Frontal cortex (tissue), 4 donors: ENCODE results near the gene UPK1B. TPM values are rescaled to one million over a fixed set of nuclear protein-coding genes. Genes with fewer than 3 reads are reported as not detected.
A peak's percentile ranks its signal among the peaks of the same experiment; 100 is the strongest.

Experiments
- DNase-seq, 2 donors: peaks; one replicate each; pipeline ENCODE4 v3.0.0; 2012; ENCODE audit warnings: low spot score in 2 of 2
- FAIRE-seq: peaks from 2 replicates; lab custom pipeline; 2012; peaks lifted over from hg19 to GRCh38; lab: Jason Lieb, UNC
- total RNA-seq: library from RNA; depleted of rRNA; stranded (reverse); fragments of >200 nt; gene quantifications from one replicate; pipeline ENCODE4 v1.2.3, GENCODE V29; 2014
- donor health status: control.
- donor health status: control.
- donor health status: control.

Gene UPK1B
- total RNA-seq, 1 donor from 2014 or later: not detected

- no peak for FAIRE-seq
These were observed 47.7 kb downstream of the UPK1B start for GRCh38 chr3:119220970-119221667.

GRCh38 chr3:119221779-119222320 lies 48.5 kb downstream of the UPK1B start:
- FAIRE-seq (no peak), DNase-seq (no peak)

More at GRCh38 chr3:119220970-119221667, 47.7 kb downstream of the UPK1B start:
- no peak for DNase-seq

GRCh38 chr3:119222391-119222790 lies 49.0 kb downstream of the UPK1B start:
- FAIRE-seq: no peak
- DNase-seq: no peak

GRCh38 chr3:119223511-119223910 lies 50.1 kb downstream of the UPK1B start:
- no peak for FAIRE-seq
- DNase-seq: no peak

GRCh38 chr3:119225121-119225520 lies 51.7 kb downstream of the UPK1B start:
- FAIRE-seq: no peak
- no peak for DNase-seq

GRCh38 chr3:119227070-119227850 lies 53.9 kb downstream of the UPK1B start:
- DNase-seq (no peak), FAIRE-seq (no peak)

- FAIRE-seq: no peak
These were observed 55.2 kb downstream of the UPK1B start for GRCh38 chr3:119228373-119229145.

GRCh38 chr3:119229190-119229589 lies 55.8 kb downstream of the UPK1B start:
- no peak for FAIRE-seq
- DNase-seq: no peak

More at GRCh38 chr3:119228373-119229145, 55.2 kb downstream of the UPK1B start:
- no peak for DNase-seq

- FAIRE-seq: no peak
- no peak for DNase-seq
These were observed 56.7 kb downstream of the UPK1B start for GRCh38 chr3:119230071-119230470.

GRCh38 chr3:119230745-119231144 lies 57.3 kb downstream of the UPK1B start:
- no peak for DNase-seq
- no peak for FAIRE-seq

- FAIRE-seq (no peak), DNase-seq (no peak)
These were observed 61.2 kb downstream of the UPK1B start for GRCh38 chr3:119234610-119235009.

GRCh38 chr3:119235151-119235550 lies 61.8 kb downstream of the UPK1B start:
- FAIRE-seq (no peak), DNase-seq (no peak)

GRCh38 chr3:119236756-119237155 lies 63.4 kb downstream of the UPK1B start:
- no peak for DNase-seq
- FAIRE-seq: no peak

- DNase-seq (no peak), FAIRE-seq (no peak)
These were observed 63.9 kb downstream of the UPK1B start for GRCh38 chr3:119237299-119237698.

GRCh38 chr3:119238363-119238762 lies 65.0 kb downstream of the UPK1B start:
- DNase-seq (no peak), FAIRE-seq (no peak)

- no peak for DNase-seq
- no peak for FAIRE-seq
These were observed 65.9 kb downstream of the UPK1B start for GRCh38 chr3:119239206-119239820.

- FAIRE-seq: no peak
- peak; percentile 12 to 24 for DNase-seq
These were observed 66.7 kb downstream of the UPK1B start for GRCh38 chr3:119240101-119240590.

GRCh38 chr3:119240591-119241434 lies 67.4 kb downstream of the UPK1B start, which contains the start of gene B4GALT4:
Gene B4GALT4, minus strand, starts transcription at chr3:119240878. Its CDS starts 10,779 bp downstream, at chr3:119230099.
- FAIRE-seq: no peak
- DNase-seq: peak; percentile 81
